KMS-11 (cell line): ENCODE results near the gene TCF7L1.

ENCODE experiments used
- H2AFZ ChIP-seq: fragments of 200-600 bp; sonication (generic); 2 replicates; pipeline ENCODE4 v1.6.1; 2016; ENCODE audit warnings: antibody characterized with exemption, mixed run types, low read depth
- H3K27ac ChIP-seq: fragments of 200-600 bp; sonication (generic); 2 replicates; pipeline ENCODE4 v1.6.1; 2016; ENCODE audit warnings: mild to moderate bottlenecking, mixed run types
- H3K27me3 ChIP-seq: fragments of 200-600 bp; sonication (generic); 2 replicates; pipeline ENCODE4 v1.6.1; 2017; ENCODE audit warnings: mild to moderate bottlenecking, low read depth, mixed run types, moderate library complexity; ENCODE audit not compliant: insufficient read depth
- H3K36me3 ChIP-seq: fragments of 200-600 bp; sonication (generic); 2 replicates; pipeline ENCODE4 v1.6.1; 2017; ENCODE audit warnings: mild to moderate bottlenecking, mixed run types; ENCODE audit not compliant: insufficient read depth
- H3K4me1 ChIP-seq: fragments of 200-600 bp; sonication (generic); 2 replicates; pipeline ENCODE4 v1.6.1; 2016; ENCODE audit warnings: mild to moderate bottlenecking, low read depth, mixed run types; ENCODE audit not compliant: poor library complexity, severe bottlenecking
- H3K4me2 ChIP-seq: fragments of 200-600 bp; sonication (generic); 2 replicates; pipeline ENCODE4 v1.7.0; 2016; ENCODE audit warnings: mild to moderate bottlenecking, mixed run types
- H3K4me3 ChIP-seq: fragments of 200-600 bp; sonication (generic); IDR thresholded peaks from 2 replicates; pipeline ENCODE4 v1.6.1; 2017; ENCODE audit warnings: low read depth, low read length, mixed read lengths; ENCODE audit not compliant: insufficient read depth
- H3K79me2 ChIP-seq: fragments of 200-600 bp; sonication (generic); 2 replicates; pipeline ENCODE4 v1.6.1; 2016; ENCODE audit warnings: low read depth, mixed run types; ENCODE audit not compliant: insufficient read depth
- H3K9ac ChIP-seq: fragments of 200-600 bp; sonication (generic); 2 replicates; pipeline ENCODE4 v1.6.1; 2016; ENCODE audit warnings: mild to moderate bottlenecking, mixed run types
- H4K20me1 ChIP-seq: fragments of 200-600 bp; sonication (generic); 2 replicates; pipeline ENCODE4 v1.6.1; 2016; ENCODE audit warnings: mild to moderate bottlenecking, mixed run types; ENCODE audit not compliant: insufficient read depth
- TF ChIP-seq, protein P1 (sequence below): fragments of 200-600 bp; sonication (generic); conservative IDR thresholded peaks from 2 replicates; pipeline ENCODE4 v1.6.1; 2017; ENCODE audit warnings: low read depth, mild to moderate bottlenecking, antibody characterized with exemption, low read length, moderate library complexity, mixed read lengths

Gene TCF7L1

DNA sequence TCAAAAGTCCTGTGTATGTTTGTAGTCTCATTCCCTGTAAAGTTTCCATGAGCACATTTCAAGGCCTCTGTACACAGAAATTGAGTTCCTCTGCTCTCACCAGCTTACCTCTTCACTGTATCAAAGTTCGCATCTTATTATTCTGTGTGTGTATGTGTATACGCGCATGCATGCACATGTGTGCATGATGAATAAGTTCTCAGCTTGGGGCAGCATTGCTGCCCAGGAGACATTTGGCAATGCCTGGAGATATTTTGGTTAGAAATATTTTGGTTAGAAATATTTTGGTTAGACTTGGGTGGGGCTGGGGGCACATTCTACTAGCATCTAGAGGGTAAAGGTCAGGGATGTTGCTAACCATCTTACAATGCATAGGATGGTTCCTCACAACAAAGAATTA lies 23.4 kb downstream of the TCF7L1 start:
- H3K4me1 ChIP-seq, result no peaks in the 10 kb centered on the region
- H3K9ac ChIP-seq, result no peak overlapping the region
- no peak overlapping the region for H3K27ac ChIP-seq
- no peak overlapping the region for H3K4me3 ChIP-seq
- H3K4me2 ChIP-seq, result no peak overlapping the region
- no peaks in the 10 kb centered on the region for H3K79me2 ChIP-seq
- TF ChIP-seq, protein P1, sequence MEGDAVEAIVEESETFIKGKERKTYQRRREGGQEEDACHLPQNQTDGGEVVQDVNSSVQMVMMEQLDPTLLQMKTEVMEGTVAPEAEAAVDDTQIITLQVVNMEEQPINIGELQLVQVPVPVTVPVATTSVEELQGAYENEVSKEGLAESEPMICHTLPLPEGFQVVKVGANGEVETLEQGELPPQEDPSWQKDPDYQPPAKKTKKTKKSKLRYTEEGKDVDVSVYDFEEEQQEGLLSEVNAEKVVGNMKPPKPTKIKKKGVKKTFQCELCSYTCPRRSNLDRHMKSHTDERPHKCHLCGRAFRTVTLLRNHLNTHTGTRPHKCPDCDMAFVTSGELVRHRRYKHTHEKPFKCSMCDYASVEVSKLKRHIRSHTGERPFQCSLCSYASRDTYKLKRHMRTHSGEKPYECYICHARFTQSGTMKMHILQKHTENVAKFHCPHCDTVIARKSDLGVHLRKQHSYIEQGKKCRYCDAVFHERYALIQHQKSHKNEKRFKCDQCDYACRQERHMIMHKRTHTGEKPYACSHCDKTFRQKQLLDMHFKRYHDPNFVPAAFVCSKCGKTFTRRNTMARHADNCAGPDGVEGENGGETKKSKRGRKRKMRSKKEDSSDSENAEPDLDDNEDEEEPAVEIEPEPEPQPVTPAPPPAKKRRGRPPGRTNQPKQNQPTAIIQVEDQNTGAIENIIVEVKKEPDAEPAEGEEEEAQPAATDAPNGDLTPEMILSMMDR, result no peak
- H4K20me1 ChIP-seq, result no peaks in the 10 kb centered on the region
- no peak overlapping the region for H2AFZ ChIP-seq
- no peaks in the 10 kb centered on the region for H3K27me3 ChIP-seq
- H3K36me3 ChIP-seq, result no peaks in the 10 kb centered on the region

DNA sequence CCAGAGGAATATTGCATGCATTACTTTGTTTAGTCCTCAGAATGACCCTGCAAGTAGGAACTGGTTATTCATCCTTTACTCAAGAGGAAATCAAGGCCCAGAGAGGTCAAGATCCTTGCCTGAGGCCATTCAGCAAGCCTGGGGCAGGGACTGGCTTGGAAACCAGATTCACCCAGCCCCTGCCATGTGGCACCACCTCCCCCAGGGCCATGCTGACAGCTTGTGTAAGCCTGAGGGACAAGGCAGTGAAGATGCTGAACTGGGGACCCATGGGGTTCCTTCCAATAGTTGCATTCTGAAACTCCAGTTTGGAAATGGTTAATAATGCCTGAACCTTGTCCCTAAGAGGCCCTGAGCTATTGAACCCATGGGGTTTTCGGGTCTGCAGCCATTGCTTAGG lies 24.2 kb downstream of the TCF7L1 start:
- Histone ChIP-seq H3K4me3 (no peak overlapping the region), H3K27me3 (no peaks in the 10 kb centered on the region), H3K27ac (no peak overlapping the region), H3K79me2 (no peaks in the 10 kb centered on the region), H2AFZ (no peak overlapping the region), H3K4me1 (no peaks in the 10 kb centered on the region), H3K9ac (no peak overlapping the region), H4K20me1 (no peaks in the 10 kb centered on the region), H3K36me3 (no peaks in the 10 kb centered on the region), H3K4me2 (no peak overlapping the region)
- TF ChIP-seq, protein P1, result no peak

DNA sequence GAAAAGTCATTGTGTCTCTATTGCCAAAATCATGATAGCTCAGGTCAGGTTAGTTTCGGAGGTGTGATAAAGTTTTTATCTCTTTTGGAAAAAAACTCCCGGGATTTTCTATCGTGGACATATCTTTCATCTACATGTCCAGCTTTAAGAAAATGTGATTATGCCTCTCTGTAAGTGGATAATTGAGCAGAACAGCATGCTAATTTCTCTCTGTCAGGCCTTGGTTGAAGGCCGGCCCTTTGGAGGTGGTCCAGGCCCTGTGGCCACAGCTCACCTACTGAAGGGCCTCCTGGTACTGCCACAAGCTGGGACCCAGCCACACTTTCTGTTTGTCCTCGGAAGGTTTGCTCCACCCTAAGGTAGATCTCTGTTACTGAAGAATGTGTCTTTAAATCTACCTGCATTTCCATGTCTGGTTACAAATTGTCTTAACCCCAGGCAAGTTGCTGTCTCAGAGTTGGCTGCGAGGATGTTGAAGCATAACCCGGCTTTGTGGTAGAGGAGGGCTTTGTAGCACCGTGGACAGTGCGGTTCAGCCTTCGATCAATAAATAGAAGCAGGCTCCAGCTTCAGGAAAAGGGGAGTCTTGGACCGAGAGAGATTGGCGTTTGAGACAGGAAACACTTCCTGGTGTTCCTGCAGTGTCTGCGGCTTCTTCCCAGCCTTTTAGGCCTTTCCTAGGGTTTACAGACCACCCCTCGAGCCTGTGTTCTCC lies 25.5 kb downstream of the TCF7L1 start:
- H3K27me3 ChIP-seq, result no peaks in the 10 kb centered on the region
- H3K36me3 ChIP-seq, result no peaks in the 10 kb centered on the region
- TF ChIP-seq, protein P1, result no peak
- H3K79me2 ChIP-seq, result no peaks in the 10 kb centered on the region
- H3K27ac ChIP-seq, result no peak overlapping the region
- no peak overlapping the region for H3K9ac ChIP-seq
- H3K4me2 ChIP-seq, result no peak overlapping the region
- no peaks in the 10 kb centered on the region for H3K4me1 ChIP-seq
- H4K20me1 ChIP-seq, result no peaks in the 10 kb centered on the region
- H3K4me3 ChIP-seq, result no peak overlapping the region
- H2AFZ ChIP-seq, result no peak overlapping the region

DNA sequence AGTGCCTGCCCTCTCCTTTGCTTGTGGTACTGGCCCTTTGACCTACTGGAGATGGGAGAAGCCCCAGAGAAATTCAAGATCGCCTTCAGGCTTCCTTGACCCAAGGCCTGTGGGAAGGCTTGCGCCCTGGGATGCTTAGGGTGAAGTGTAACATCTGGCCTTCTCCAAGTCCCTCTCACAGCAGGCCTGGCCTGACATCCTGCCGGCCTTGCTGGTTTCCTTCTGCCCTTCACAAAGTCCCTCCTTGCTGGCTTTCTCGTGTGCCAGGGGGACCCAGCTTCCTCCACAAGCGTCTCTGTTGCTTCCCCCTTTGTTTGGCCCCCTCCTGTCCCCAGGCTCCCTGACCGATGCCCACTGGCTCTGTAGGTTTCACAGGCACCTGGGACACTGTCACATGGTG lies 26.4 kb downstream of the TCF7L1 start:
- Histone ChIP-seq H3K4me2 (no peak overlapping the region), H3K27me3 (no peaks in the 10 kb centered on the region), H3K4me1 (no peaks in the 10 kb centered on the region), H3K4me3 (no peak overlapping the region), H3K27ac (no peak overlapping the region), H2AFZ (no peak overlapping the region), H3K9ac (no peak overlapping the region), H3K79me2 (no peaks in the 10 kb centered on the region), H4K20me1 (no peaks in the 10 kb centered on the region), H3K36me3 (no peaks in the 10 kb centered on the region)
- TF ChIP-seq, protein P1, result no peak
